GM23338 (cell line): ENCODE results near the gene ESYT2. TPM values are rescaled to one million over a fixed set of nuclear protein-coding genes. Genes with fewer than 3 reads are reported as not detected.
"Not testable (repeated sequence)": the region's sequence is repeated elsewhere in the genome, so short reads cannot be mapped to it uniquely, and the experiment has no call there.

Experiments used
- ATAC-seq: fragments of 200-7000 bp; cut with Tn5 transposase; 3 replicates; pipeline ENCODE4 v1.9.1; 2020
- DNase-seq: peaks from one replicate; pipeline ENCODE4 v3.0.0-alpha.2; 2015; ENCODE audit warnings: low spot score
- H2AFZ ChIP-seq: fragments of 200-600 bp; sonication (generic); 2 replicates; pipeline ENCODE4 v1.8.0; 2016; ENCODE audit warnings: antibody characterized with exemption, mild to moderate bottlenecking, moderate library complexity
- H3F3A ChIP-seq: fragments of 200-600 bp; sonication (generic); replicated peaks from 2 replicates; pipeline ENCODE4 v1.8.0; 2017; ENCODE audit warnings: antibody characterized with exemption, mixed run types, low read depth
- H3K27ac ChIP-seq: fragments of 200-600 bp; sonication (generic); 2 replicates; pipeline ENCODE4 v1.6.1; 2016; ENCODE audit warnings: low read depth
- H3K27me3 ChIP-seq: fragments of 200-600 bp; sonication (generic); 2 replicates; pipeline ENCODE4 v1.8.0; 2016; ENCODE audit warnings: mild to moderate bottlenecking, mixed run types, moderate library complexity; ENCODE audit not compliant: insufficient read depth
- H3K36me3 ChIP-seq: fragments of 200-600 bp; sonication (generic); 2 replicates; pipeline ENCODE4 v1.8.0; 2016; ENCODE audit warnings: mild to moderate bottlenecking; ENCODE audit not compliant: insufficient read depth
- H3K4me1 ChIP-seq: fragments of 200-600 bp; sonication (generic); 2 replicates; pipeline ENCODE4 v1.8.0; 2016; ENCODE audit warnings: mild to moderate bottlenecking, moderate library complexity; ENCODE audit not compliant: insufficient read depth
- H3K4me2 ChIP-seq: fragments of 200-600 bp; sonication (generic); 2 replicates; pipeline ENCODE4 v1.7.1; 2017; ENCODE audit warnings: mixed run types
- H3K4me3 ChIP-seq: fragments of 200-600 bp; sonication (generic); 2 replicates; pipeline ENCODE4 v1.6.1; 2016; ENCODE audit warnings: mixed run types
- H3K79me2 ChIP-seq: fragments of 200-600 bp; sonication (generic); replicated peaks from 2 replicates; pipeline ENCODE4 v1.8.0; 2017; ENCODE audit warnings: mild to moderate bottlenecking; ENCODE audit not compliant: insufficient read depth
- H3K9me2 ChIP-seq: fragments of 200-600 bp; sonication (generic); 2 replicates; pipeline ENCODE4 v1.8.0; 2017; ENCODE audit not compliant: insufficient read depth
- H4K20me1 ChIP-seq: fragments of 200-600 bp; sonication (generic); replicated peaks from 2 replicates; pipeline ENCODE4 v1.8.0; 2017; ENCODE audit warnings: mild to moderate bottlenecking; ENCODE audit not compliant: insufficient read depth
- H3K27ac Mint-ChIP-seq: 2 replicates; pipeline ENCODE4 v1.8.0; 2020; ENCODE audit warnings: inconsistent platforms, mild to moderate bottlenecking, moderate library complexity, mixed read lengths
- H3K27me3 Mint-ChIP-seq: 3 replicates; pipeline ENCODE4 v1.8.0; 2022; ENCODE audit warnings: low read depth, mild to moderate bottlenecking, moderate library complexity, mixed read lengths, inconsistent platforms; ENCODE audit not compliant: insufficient read depth, poor library complexity
- H3K36me3 Mint-ChIP-seq: 3 replicates; pipeline ENCODE4 v1.8.0; 2021; ENCODE audit warnings: low read depth, mild to moderate bottlenecking, inconsistent platforms, moderate library complexity, mixed read lengths
- H3K4me1 Mint-ChIP-seq: 3 replicates; pipeline ENCODE4 v1.8.0; 2020; ENCODE audit warnings: mild to moderate bottlenecking, inconsistent platforms, mixed read lengths
- H3K4me3 Mint-ChIP-seq: 3 replicates; pipeline ENCODE4 v1.8.0; 2021; ENCODE audit warnings: moderate library complexity, mild to moderate bottlenecking, inconsistent platforms, mixed read lengths
- H3K9me3 Mint-ChIP-seq: 3 replicates; pipeline ENCODE4 v1.8.0; 2020; ENCODE audit warnings: moderate library complexity, mild to moderate bottlenecking, inconsistent platforms, mixed read lengths
- CREB1 ChIP-seq: fragments of 250-450 bp; sonication (Bioruptor Pico); IDR thresholded peaks from 2 replicates; pipeline ENCODE4 v1.5.0; 2020; ENCODE audit warnings: low read depth, mild to moderate bottlenecking, moderate library complexity
- EZH2 ChIP-seq: fragments of 200-600 bp; sonication (generic); IDR thresholded peaks from one replicate; pipeline ENCODE4 v1.8.0; 2017; ENCODE audit warnings: antibody characterized with exemption, mild to moderate bottlenecking, low read depth; ENCODE audit not compliant: unreplicated experiment
- JUNB ChIP-seq: IDR thresholded peaks from one replicate; pipeline ENCODE4 v1.6.1; 2016; ENCODE audit warnings: antibody characterized with exemption; ENCODE audit not compliant: unreplicated experiment
- NANOG ChIP-seq: IDR thresholded peaks from 2 replicates; pipeline ENCODE4 v1.6.1; 2016; ENCODE audit warnings: antibody characterized with exemption, borderline replicate concordance
- POLR2AphosphoS5 ChIP-seq: IDR thresholded peaks from 2 replicates; pipeline ENCODE4 v1.6.1; 2016; ENCODE audit warnings: antibody characterized with exemption, low read depth
- STAT1 ChIP-seq: IDR thresholded peaks from one replicate; pipeline ENCODE4 v1.6.1; 2016; ENCODE audit warnings: antibody characterized with exemption; ENCODE audit not compliant: unreplicated experiment
- ZNF114 ChIP-seq: fragments of 250-450 bp; sonication (Bioruptor Pico); IDR thresholded peaks from 2 replicates; pipeline ENCODE4 v1.5.0; 2020; ENCODE audit warnings: mild to moderate bottlenecking, moderate library complexity
- ZNF331 ChIP-seq: fragments of 250-450 bp; sonication (Bioruptor Pico); IDR thresholded peaks from 2 replicates; pipeline ENCODE4 v1.5.0; 2020; ENCODE audit warnings: low read depth, mild to moderate bottlenecking, moderate library complexity
- polyA plus RNA-seq: library from polyadenylated mRNA; unstranded; fragments of >200 nt; fragmentation: Nextera tagmentation; extraction: Ambion mirVana; gene quantifications from 2 replicates; pipeline ENCODE4 v1.2.1, GENCODE V29; 2016
- total RNA-seq: library from RNA; depleted of rRNA; stranded (reverse); fragments of >200 nt; shearing (Covaris generic); gene quantifications from 2 replicates; pipeline ENCODE4 v1.2.3, GENCODE V29; 2014
- TF ChIP-seq, protein P1 (sequence below), 2 experiments: fragments of 200-600 bp in 1 of 2; sonication (generic) in 1 of 2; conservative IDR thresholded peaks; 2 replicates each; pipeline versions ENCODE4 v1.5.1 to v1.6.1; 2016 to 2017; ENCODE audit warnings: antibody characterized with exemption in 2 of 2, low read depth in 2 of 2, mild to moderate bottlenecking in 2 of 2, moderate library complexity in 1 of 2
- TF ChIP-seq, protein P2 (sequence below): fragments of 250-450 bp; sonication (Bioruptor Pico); IDR thresholded peaks from 2 replicates; pipeline ENCODE4 v1.5.0; 2020; ENCODE audit warnings: mild to moderate bottlenecking, moderate library complexity

Gene ESYT2
- total and polyA plus RNA-seq, 2 experiments from 2014 or later: 9.6 to 52.7 TPM

DNA sequence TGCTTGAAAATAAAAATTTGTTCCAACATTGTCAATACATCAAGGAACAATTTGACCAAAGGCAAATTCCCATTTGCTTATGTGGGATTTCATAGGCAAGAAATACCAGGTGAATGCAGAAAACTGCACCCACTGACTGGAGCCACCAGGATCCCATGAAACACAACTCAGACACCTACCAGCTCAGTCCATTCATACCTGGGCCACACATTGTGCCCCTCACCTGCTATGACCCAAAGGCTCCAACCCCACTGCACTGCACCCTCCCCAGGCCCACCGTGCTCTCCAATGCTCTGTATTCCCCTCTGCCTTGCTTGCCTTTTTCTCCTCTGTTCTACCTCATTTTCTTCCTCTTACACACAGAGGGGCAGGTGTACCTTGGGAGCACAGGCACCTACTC, 130.0 kb downstream of the ESYT2 start (continued):
- TF ChIP-seq, protein P1, sequence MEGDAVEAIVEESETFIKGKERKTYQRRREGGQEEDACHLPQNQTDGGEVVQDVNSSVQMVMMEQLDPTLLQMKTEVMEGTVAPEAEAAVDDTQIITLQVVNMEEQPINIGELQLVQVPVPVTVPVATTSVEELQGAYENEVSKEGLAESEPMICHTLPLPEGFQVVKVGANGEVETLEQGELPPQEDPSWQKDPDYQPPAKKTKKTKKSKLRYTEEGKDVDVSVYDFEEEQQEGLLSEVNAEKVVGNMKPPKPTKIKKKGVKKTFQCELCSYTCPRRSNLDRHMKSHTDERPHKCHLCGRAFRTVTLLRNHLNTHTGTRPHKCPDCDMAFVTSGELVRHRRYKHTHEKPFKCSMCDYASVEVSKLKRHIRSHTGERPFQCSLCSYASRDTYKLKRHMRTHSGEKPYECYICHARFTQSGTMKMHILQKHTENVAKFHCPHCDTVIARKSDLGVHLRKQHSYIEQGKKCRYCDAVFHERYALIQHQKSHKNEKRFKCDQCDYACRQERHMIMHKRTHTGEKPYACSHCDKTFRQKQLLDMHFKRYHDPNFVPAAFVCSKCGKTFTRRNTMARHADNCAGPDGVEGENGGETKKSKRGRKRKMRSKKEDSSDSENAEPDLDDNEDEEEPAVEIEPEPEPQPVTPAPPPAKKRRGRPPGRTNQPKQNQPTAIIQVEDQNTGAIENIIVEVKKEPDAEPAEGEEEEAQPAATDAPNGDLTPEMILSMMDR (conservative IDR thresholded peaks at IDR 0.05; ENCODE audit: low read depth in 2 of 2): no peak
- TF ChIP-seq NANOG (no peak), ZNF331 (CRISPR knock-in tag) (no peak), JUNB (no peak), EZH2 (no peak)

DNA sequence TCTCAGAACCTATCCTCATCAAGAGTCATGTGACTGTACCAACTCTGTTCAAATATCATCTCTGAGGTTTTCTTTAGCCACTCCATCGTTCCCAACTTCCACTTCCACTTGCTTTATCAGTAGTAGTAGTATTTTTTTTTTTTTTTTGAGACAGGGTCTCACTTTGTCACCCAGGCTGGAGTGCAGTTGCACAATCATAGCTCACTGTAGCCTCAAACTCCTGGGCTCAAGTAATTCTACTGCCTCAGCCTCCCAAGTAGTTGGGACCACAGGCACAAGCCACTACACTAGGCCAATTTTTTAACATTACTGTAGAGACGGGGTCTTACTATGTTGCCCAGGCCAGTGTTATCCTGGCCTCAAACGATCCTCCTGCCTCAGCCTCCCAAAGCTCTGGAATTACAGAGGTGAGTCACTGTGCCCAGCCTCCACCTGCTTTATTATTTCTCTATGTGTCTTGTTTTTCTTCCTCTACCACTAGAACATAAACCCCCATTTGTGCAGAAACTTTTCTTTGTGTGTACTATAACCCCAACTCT, 130.6 kb downstream of the ESYT2 start:
- no peak overlapping the region for H3K4me3 Mint-ChIP-seq
- no peaks in the 10 kb centered on the region for H3K9me3 Mint-ChIP-seq
- H3F3A ChIP-seq: 0 out of 2 replicates have a peak, but pooled peaks cover 8% of the 10 kb centered on the region
- no peak overlapping the region for H3K4me2 ChIP-seq
- peaks cover 53% of the 10 kb centered on the region for H4K20me1 ChIP-seq
- H3K27ac ChIP-seq: no peak overlapping the region
- peaks cover 33% of the 10 kb centered on the region for H3K4me1 ChIP-seq
- H3K4me1 Mint-ChIP-seq: peaks cover 33% of the 10 kb centered on the region
- peaks cover 57% of the 10 kb centered on the region for H3K36me3 ChIP-seq
- DNase-seq (no peak), ATAC-seq (no peak)
- H3K9me2 ChIP-seq: no peaks in the 10 kb centered on the region
- no peak overlapping the region for H2AFZ ChIP-seq
- peaks cover 74% of the 10 kb centered on the region for H3K36me3 Mint-ChIP-seq
- H3K27me3 ChIP-seq: no peaks in the 10 kb centered on the region
- H3K27ac Mint-ChIP-seq: no peak overlapping the region
- H3K27me3 Mint-ChIP-seq: peaks cover 2% of the 10 kb centered on the region
- H3K4me3 ChIP-seq: no peak overlapping the region
- TF ChIP-seq CREB1 (CRISPR knock-in tag): no peak
- no peak for TF ChIP-seq JUNB
- TF ChIP-seq, protein P2, sequence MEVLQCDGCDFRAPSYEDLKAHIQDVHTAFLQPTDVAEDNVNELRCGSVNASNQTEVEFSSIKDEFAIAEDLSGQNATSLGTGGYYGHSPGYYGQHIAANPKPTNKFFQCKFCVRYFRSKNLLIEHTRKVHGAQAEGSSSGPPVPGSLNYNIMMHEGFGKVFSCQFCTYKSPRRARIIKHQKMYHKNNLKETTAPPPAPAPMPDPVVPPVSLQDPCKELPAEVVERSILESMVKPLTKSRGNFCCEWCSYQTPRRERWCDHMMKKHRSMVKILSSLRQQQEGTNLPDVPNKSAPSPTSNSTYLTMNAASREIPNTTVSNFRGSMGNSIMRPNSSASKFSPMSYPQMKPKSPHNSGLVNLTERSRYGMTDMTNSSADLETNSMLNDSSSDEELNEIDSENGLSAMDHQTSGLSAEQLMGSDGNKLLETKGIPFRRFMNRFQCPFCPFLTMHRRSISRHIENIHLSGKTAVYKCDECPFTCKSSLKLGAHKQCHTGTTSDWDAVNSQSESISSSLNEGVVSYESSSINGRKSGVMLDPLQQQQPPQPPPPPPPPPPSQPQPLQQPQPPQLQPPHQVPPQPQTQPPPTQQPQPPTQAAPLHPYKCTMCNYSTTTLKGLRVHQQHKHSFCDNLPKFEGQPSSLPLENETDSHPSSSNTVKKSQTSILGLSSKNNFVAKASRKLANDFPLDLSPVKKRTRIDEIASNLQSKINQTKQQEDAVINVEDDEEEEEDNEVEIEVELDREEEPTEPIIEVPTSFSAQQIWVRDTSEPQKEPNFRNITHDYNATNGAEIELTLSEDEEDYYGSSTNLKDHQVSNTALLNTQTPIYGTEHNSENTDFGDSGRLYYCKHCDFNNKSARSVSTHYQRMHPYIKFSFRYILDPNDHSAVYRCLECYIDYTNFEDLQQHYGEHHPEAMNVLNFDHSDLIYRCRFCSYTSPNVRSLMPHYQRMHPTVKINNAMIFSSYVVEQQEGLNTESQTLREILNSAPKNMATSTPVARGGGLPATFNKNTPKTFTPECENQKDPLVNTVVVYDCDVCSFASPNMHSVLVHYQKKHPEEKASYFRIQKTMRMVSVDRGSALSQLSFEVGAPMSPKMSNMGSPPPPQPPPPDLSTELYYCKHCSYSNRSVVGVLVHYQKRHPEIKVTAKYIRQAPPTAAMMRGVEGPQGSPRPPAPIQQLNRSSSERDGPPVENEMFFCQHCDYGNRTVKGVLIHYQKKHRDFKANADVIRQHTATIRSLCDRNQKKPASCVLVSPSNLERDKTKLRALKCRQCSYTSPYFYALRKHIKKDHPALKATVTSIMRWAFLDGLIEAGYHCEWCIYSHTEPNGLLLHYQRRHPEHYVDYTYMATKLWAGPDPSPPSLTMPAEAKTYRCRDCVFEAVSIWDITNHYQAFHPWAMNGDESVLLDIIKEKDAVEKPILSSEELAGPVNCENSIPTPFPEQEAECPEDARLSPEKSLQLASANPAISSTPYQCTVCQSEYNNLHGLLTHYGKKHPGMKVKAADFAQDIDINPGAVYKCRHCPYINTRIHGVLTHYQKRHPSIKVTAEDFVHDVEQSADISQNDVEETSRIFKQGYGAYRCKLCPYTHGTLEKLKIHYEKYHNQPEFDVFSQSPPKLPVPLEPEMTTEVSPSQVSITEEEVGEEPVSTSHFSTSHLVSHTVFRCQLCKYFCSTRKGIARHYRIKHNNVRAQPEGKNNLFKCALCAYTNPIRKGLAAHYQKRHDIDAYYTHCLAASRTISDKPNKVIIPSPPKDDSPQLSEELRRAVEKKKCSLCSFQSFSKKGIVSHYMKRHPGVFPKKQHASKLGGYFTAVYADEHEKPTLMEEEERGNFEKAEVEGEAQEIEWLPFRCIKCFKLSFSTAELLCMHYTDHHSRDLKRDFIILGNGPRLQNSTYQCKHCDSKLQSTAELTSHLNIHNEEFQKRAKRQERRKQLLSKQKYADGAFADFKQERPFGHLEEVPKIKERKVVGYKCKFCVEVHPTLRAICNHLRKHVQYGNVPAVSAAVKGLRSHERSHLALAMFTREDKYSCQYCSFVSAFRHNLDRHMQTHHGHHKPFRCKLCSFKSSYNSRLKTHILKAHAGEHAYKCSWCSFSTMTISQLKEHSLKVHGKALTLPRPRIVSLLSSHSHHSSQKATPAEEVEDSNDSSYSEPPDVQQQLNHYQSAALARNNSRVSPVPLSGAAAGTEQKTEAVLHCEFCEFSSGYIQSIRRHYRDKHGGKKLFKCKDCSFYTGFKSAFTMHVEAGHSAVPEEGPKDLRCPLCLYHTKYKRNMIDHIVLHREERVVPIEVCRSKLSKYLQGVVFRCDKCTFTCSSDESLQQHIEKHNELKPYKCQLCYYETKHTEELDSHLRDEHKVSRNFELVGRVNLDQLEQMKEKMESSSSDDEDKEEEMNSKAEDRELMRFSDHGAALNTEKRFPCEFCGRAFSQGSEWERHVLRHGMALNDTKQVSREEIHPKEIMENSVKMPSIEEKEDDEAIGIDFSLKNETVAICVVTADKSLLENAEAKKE: no peak
- no peak for TF ChIP-seq POLR2AphosphoS5
- no peak for TF ChIP-seq ZNF331 (CRISPR knock-in tag)
- TF ChIP-seq, protein P1 (conservative IDR thresholded peaks at IDR 0.05; ENCODE audit: low read depth in 2 of 2): no peak
- no peak for TF ChIP-seq ZNF114
- TF ChIP-seq NANOG: no peak
- TF ChIP-seq STAT1: no peak
- H3K79me2 ChIP-seq: peaks cover 98% of the 10 kb centered on the region

DNA sequence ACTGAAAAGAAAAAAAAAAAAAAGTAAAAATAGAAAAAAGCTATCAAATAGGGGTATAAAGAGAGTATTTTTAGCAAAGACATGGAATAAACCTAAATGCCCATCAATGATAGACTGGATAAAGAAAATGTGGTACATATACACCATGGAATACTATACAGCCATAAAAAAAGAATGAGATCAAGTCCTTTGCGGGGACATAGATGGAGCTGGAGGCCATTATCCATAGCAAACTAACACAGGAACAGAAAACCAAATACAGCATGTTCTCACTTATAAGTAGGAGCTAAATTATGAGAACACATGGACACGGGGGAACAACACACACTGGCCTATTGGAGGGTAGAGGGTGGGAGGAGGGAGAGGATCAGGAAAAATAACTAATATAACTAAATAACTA, 131.7 kb downstream of the ESYT2 start:
- H3K4me2 ChIP-seq, H3K4me3 Mint-ChIP-seq, H3K27me3 Mint-ChIP-seq, H3K9me2 ChIP-seq, H3K4me3 ChIP-seq, H3K9me3 Mint-ChIP-seq, H3F3A ChIP-seq, ATAC-seq, H3K27ac ChIP-seq, DNase-seq, H3K27ac Mint-ChIP-seq, H3K27me3 ChIP-seq, H2AFZ ChIP-seq: not testable (repeated sequence)
- Histone ChIP-seq H3K79me2 (peaks cover 96% of the 10 kb centered on the region), H4K20me1 (peaks cover 61% of the 10 kb centered on the region), H3K36me3 (peaks cover 60% of the 10 kb centered on the region), H3K4me1 (peaks cover 22% of the 10 kb centered on the region)
- Mint-ChIP-seq H3K36me3 (peaks cover 80% of the 10 kb centered on the region), H3K4me1 (peaks cover 22% of the 10 kb centered on the region)
